ENCODE measurements around the gene VPS26C.

VPS26C gene

DNA sequence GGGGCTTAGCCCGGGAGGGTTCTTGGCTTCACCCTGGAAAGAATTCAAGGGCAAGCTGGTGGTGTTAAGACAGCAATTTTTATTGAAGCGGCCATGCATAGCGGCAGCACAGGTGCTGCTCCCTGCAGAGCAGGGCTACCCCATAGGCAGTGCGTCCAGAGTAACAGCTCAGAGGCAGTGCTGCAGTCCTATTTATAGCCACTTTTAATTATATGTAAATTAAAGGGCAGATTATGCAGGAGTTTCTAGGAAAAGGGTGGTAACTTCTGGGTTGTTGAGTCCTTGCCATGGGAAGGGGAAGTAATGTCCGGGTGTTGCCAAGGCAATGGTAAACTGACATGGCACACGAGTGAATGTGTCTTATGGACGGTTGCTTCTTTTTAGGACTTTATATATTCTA is 57.0 kb downstream of the VPS26C start:
- H3K27ac Mint-ChIP-seq: no peak overlapping the region
- peaks cover 4% of the 10 kb centered on the region for H3K27me3 Mint-ChIP-seq (ENCODE audit: low read depth)
- H3K4me1 Mint-ChIP-seq (ENCODE audit: low read depth): peaks cover 15% of the 10 kb centered on the region
- no peak overlapping the region for H3K4me3 Mint-ChIP-seq
- no peaks in the 10 kb centered on the region for H3K9me3 Mint-ChIP-seq
- peaks cover 3% of the 10 kb centered on the region for H3K36me3 Mint-ChIP-seq (ENCODE audit: low read depth)

DNA sequence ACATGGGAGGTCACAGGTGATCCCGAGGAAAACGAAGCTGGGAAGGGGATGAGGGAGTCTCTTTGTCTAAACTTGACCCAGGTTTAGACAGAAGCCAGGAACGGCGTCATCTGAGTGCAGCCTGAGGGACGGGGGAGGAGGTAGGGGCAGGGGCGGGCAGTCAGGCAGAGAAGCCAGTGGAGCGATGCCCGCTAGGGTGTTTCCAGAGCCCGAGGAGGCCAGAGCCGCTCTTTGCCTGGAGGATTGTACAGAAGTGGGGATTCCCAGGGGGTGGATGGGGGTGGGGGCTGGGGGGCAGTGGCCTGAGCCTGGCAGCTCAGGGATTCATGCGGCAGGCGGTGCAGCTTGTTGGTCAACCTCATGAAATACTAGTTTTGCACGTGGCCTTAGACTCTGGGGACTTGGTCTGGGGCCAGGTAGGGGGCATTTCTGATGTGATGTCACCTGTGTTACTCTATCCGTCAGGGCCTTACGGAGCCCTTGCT is 58.4 kb downstream of the VPS26C start:
- peaks cover 15% of the 10 kb centered on the region for H3K4me1 Mint-ChIP-seq (ENCODE audit: low read depth)
- no peak overlapping the region for H3K4me3 Mint-ChIP-seq
- H3K27ac Mint-ChIP-seq: peak overlapping the region; percentile 6
- peaks cover 4% of the 10 kb centered on the region for H3K27me3 Mint-ChIP-seq (ENCODE audit: low read depth)
- H3K9me3 Mint-ChIP-seq: no peaks in the 10 kb centered on the region
- peaks cover 3% of the 10 kb centered on the region for H3K36me3 Mint-ChIP-seq (ENCODE audit: low read depth)

DNA sequence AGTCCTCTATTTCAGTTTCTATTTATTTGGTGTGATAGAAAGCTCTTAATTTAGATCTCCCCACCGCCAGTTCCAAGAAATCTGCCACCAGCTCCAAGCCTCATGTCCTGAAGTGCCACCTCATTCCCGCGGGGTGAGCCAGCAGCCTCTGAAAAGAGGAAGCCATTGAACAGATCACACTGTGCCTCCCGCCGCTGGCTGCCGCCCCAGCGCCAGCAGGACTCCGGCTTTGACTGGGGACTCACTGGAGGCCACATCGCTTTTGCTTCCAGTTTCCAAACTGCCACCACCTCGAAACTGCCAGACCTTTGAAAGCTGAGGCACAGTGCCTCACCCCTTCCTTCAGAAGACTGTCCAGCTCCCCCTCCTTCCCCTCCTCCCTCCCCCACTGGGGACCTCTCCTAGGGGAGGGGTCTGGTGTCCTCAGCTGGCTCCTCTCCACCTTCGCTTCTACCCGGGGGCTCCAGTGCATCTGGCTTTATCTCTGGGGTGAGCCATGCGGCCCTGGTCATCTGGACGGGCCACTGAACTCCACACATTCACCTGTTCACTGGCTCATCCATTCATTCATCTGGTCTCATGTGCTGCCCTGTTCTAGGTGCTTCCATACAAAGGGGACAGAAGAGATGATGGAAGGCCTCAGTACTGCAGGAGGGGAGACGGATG is 58.9 kb downstream of the VPS26C start:
- Mint-ChIP-seq H3K27me3 (ENCODE audit: low read depth) (peaks cover 4% of the 10 kb centered on the region), H3K27ac (peak overlapping the region; percentile 74), H3K9me3 (no peaks in the 10 kb centered on the region), H3K4me3 (peak overlapping the region; percentile 62), H3K4me1 (ENCODE audit: low read depth) (peaks cover 15% of the 10 kb centered on the region), H3K36me3 (ENCODE audit: low read depth) (peaks cover 3% of the 10 kb centered on the region)

DNA sequence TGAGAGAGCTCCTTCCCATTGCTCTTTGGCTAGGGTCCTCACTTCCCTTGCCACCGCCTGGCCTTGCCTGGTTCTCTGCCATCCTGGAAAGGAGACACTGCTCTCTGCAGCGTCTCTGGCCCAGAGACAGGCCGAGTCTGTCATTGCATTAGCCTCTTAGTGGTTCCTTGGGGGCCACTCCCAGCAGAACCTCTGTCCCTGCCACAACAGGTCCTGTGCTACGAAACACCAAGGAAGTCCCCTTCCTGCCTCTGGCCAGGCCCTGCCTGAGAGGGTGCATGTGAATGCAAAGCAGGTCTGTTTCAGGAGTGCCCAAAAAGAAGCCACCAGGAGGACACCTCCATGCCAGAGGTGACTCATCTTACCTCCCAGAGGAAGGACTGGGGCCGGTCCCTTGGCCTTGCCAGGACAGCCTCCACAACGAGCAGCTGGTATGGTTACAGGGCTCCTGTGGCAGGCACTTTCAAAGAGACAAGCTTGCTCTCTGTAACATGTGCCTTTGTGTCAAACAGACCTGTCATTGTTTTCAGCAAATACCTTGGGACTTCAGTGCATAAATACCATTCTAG is 59.6 kb downstream of the VPS26C start:
- Mint-ChIP-seq H3K27ac (peak overlapping the region; percentile 16), H3K9me3 (no peaks in the 10 kb centered on the region), H3K36me3 (ENCODE audit: low read depth) (peaks cover 6% of the 10 kb centered on the region), H3K27me3 (ENCODE audit: low read depth) (peaks cover 4% of the 10 kb centered on the region), H3K4me1 (ENCODE audit: low read depth) (peaks cover 15% of the 10 kb centered on the region), H3K4me3 (peak overlapping the region; percentile 62)

DNA sequence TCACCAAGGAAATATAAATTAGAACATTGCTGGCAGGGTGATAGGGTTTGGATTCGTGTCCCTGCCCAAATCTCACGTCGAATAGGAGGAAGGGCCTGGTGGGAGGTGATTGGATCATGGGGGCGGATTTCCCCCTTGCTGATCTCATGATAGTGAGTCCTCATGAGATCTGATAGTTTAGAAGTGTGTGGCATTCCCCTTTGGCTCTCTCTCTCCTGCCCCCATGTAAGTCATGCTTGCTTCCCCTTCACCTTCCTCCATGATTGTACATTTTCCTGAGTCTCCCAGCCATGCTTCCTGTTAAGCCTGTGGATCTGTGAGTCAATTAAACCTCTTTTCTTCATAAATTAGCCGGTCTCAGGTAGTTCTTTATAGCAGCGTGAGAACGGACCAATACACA is 60.6 kb downstream of the VPS26C start:
- Mint-ChIP-seq H3K36me3 (ENCODE audit: low read depth) (peaks cover 11% of the 10 kb centered on the region), H3K4me3 (no peak overlapping the region), H3K27me3 (ENCODE audit: low read depth) (no peaks in the 10 kb centered on the region), H3K27ac (no peak overlapping the region), H3K9me3 (no peaks in the 10 kb centered on the region), H3K4me1 (ENCODE audit: low read depth) (peaks cover 15% of the 10 kb centered on the region)

DNA sequence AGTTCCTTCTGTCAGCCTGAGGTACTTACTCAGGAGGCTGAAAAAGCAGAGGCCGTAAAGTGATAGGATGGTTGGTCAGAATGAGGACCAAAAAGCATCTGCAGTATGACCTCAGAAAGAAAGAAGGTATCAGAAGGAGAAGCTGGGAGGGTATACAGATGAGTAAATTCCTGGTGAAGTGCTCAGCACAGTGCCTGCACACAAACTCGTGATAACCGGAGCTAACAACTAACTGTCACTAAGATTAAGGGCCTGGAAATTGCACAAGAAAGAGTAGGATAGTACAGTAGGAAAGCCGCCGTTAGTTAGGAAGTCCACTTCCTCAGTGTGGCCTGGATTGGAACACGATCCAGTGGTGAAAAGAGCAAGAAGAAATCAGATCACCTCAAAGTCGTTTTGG is 62.6 kb downstream of the VPS26C start:
- Mint-ChIP-seq H3K9me3 (no peaks in the 10 kb centered on the region), H3K27ac (no peak overlapping the region), H3K4me3 (no peak overlapping the region), H3K27me3 (ENCODE audit: low read depth) (no peaks in the 10 kb centered on the region), H3K4me1 (ENCODE audit: low read depth) (peaks cover 15% of the 10 kb centered on the region), H3K36me3 (ENCODE audit: low read depth) (peaks cover 13% of the 10 kb centered on the region)

DNA sequence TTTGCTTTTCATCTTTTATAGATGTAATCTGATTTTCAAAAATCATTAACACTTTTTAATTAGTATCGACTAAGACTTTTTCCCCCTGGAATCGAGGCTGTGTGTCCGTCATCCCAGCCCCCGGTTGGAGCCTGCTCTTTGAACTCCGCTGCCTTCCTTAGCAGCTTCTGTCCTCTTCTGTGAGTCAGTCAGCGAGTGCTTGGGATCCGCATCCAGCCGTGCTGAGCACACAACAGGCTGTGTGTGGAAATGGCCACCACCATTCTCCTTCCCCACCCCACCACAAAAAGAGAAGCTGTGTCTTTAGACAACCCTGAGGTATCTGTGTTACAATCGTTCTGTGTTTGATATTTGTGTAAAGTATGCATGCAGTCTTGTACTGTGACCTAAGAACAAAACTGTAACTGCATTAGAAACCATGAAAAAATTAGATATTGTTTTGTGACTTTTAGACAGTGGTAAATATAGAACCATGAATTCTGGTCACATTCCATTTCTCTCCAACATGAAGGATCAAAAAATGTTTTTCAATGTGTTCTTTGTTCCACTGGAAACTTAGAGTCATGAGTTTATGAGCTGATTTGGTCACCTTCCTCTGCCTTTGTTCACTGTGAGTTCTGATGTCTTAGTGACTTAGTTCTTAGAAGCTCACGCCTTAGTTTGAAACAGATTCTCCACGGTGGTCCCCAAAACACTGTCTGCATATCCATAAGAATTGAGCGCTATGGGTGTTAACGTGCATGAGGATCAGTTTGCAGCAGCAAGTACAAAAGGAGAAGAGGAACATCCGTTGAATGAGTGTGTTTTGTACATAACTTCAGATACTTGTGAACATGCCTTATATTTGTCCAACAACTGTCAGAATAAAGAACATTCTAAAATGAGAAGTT is 64.7 kb downstream of the VPS26C start:
- H3K9me3 Mint-ChIP-seq: no peaks in the 10 kb centered on the region
- H3K27me3 Mint-ChIP-seq (ENCODE audit: low read depth): no peaks in the 10 kb centered on the region
- no peak overlapping the region for H3K4me3 Mint-ChIP-seq
- H3K27ac Mint-ChIP-seq: no peak overlapping the region
- peaks cover 5% of the 10 kb centered on the region for H3K4me1 Mint-ChIP-seq (ENCODE audit: low read depth)
- peaks cover 17% of the 10 kb centered on the region for H3K36me3 Mint-ChIP-seq (ENCODE audit: low read depth)

DNA sequence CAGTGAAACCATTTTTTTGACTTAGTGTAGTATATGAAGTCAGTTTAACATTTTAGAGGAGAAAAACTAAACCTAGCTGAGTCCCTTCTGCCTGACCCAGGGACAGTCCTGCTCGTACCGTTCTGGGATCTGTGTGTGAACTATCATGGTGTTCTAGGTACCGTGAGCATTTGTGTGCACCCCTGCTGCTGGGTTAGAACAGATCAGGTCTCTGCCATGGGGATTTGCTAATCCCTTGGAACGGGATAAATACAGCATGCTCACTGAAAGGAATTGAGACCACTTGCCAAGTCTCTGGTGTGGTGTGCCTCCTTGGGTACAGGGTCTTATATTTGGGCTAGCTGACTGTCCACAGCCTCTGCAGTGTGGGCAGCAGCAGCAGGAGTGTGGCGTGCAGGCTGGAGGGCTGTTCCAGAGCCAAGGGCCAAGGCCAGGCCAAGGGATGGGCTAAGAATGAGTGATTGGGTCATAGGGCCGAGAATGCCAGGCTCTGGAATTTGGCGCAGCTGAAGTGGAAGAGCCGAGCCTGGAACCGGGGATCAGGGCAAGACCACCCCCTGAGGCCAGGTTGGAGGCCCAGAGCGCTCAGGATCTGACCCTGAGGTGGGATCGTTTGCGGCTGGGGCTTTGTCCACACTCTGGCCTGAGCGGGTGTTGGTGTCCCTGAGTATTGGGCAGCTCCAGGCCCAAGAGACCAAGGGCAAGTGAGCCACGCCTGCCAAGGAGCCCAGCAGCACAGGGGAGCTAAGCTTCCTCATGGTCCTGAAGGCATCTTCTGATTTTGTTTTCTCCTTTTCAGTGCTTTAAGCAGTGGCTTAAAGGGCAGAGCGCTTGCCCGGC is 66.3 kb downstream of the VPS26C start:
- no peak overlapping the region for H3K27ac Mint-ChIP-seq
- peaks cover 16% of the 10 kb centered on the region for H3K36me3 Mint-ChIP-seq (ENCODE audit: low read depth)
- H3K4me1 Mint-ChIP-seq (ENCODE audit: low read depth): no peaks in the 10 kb centered on the region
- no peaks in the 10 kb centered on the region for H3K9me3 Mint-ChIP-seq
- H3K4me3 Mint-ChIP-seq: no peak overlapping the region
- no peaks in the 10 kb centered on the region for H3K27me3 Mint-ChIP-seq (ENCODE audit: low read depth)

DNA sequence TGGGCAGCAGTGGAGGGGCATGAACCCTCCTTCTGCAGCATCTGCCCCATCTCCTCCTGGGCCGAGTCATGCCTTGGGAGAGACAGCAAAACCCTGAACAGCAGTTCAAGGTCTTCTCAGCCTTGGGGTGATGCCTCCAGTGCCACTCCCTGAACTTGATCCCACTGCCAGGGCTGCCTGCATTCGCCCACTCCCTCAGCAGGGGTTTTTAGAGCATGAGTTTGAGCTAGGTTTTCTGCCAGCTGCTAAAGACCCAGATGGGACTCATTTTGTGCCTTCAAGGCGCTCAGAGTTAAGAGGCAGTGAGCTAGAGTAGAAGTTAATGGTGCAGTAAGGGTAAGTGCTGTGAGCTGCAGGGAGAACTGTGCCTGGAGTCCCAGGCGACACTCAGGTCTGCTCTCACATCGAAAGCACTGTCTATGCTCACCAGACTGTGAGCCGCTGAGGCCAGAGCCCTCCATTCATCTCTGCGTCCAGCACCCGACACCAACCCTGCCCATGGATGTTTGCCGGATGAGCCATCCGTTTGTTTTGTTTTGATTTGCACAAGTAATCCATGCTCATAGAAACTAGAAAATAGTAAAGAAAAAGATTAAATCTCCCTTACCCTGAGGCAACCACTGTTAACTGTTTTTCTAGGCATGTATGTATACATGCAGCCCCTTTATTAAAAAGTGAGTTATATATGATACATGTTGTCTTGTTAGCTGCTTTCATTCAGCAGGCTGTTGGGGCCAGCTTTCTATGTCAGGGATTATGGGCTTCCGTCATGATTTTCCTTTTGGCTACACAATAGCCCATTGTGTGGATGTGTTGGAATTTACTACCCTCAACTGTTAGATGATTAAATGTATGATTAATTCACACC is 67.8 kb downstream of the VPS26C start:
- Mint-ChIP-seq H3K4me3 (no peak overlapping the region), H3K36me3 (ENCODE audit: low read depth) (peaks cover 24% of the 10 kb centered on the region), H3K27ac (no peak overlapping the region), H3K9me3 (no peaks in the 10 kb centered on the region), H3K27me3 (ENCODE audit: low read depth) (no peaks in the 10 kb centered on the region), H3K4me1 (ENCODE audit: low read depth) (no peaks in the 10 kb centered on the region)

DNA sequence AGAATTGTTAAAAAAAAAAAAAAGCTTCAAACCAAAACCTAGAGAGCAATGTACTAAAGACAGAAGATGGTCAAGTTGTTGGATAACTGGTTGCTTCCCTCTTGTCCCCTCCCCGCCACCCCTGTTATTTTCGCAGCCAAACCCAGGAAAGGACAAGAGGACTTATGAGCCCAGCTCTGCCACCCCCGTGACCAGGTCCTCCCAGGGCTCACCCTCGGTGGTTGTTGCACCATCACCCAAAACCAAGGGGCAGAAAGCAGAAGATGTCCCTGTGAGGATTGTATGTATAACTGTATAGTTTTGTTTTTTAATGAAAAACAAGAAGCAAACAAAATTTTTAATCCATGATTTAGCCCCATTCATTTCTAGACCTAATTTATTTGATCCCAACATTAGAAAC is 69.4 kb downstream of the VPS26C start:
- Mint-ChIP-seq H3K36me3 (ENCODE audit: low read depth) (peaks cover 22% of the 10 kb centered on the region), H3K9me3 (no peaks in the 10 kb centered on the region), H3K27ac (no peak overlapping the region), H3K4me1 (ENCODE audit: low read depth) (no peaks in the 10 kb centered on the region), H3K27me3 (ENCODE audit: low read depth) (no peaks in the 10 kb centered on the region), H3K4me3 (no peak overlapping the region)

DNA sequence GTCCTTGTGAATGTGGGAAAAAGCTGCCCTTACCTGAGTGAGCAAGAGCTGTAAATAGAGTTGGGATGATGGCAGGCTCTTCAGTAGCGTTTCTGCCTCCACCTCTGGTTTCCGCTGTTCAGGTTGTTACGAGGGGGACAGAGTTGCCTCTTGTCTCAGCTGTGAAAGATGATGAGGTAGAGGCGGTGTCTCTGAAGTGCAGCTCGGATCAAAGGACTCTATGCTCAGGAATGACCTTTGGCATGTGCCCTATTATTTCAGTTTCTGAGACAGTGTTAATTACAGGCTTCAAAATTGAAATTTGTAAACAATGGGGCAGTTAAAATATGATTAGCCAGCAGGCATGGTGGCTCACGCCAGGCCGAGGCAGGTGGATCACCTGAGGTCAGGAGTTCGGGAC is 70.3 kb downstream of the VPS26C start:
- Mint-ChIP-seq H3K27me3 (ENCODE audit: low read depth) (no peaks in the 10 kb centered on the region), H3K4me1 (ENCODE audit: low read depth) (peaks cover 3% of the 10 kb centered on the region), H3K36me3 (ENCODE audit: low read depth) (peaks cover 19% of the 10 kb centered on the region), H3K27ac (no peak overlapping the region), H3K4me3 (no peak overlapping the region), H3K9me3 (no peaks in the 10 kb centered on the region)

DNA sequence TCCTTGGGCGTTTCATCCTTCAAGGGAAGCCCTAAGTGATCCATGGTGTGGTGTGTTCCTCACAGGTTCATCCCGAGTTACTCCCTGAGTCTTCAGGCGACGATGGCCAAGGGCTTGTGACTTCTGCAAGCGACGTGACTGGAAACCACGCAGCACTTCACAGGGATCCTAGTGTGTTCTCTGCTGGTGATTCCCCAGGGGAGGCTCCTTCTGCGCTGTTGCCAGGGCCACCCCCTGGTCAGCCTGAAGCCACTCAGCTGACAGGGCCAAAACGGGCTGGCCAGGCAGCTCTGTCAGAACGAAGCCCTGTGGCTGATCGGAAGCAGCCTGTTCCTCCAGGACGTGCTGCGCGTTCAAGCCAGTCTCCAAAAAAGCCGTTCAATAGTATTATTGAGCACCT is 71.5 kb downstream of the VPS26C start:
- Mint-ChIP-seq H3K27me3 (ENCODE audit: low read depth) (no peaks in the 10 kb centered on the region), H3K9me3 (no peaks in the 10 kb centered on the region)

DNA sequence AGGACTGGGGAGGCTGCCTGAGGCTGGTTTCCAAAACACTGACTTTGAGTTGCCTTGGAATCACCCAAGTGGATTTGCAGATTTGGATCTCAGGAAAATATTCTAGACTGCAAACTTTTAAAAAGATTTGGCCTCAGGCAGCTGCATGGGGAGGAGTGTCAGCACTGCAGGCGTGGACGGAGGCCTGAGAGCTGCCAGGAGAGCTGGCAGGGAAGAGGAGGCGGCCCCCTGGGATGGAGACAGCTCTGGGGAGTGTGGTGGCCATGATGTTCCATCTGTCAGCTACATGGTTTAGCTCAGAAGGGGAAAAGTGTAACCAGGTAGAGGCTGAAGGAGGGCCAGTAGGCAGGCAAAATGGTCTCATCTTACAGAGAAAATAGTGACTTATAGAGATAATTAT is 72.1 kb downstream of the VPS26C start:
- Mint-ChIP-seq H3K27ac (no peak overlapping the region), H3K4me3 (no peak overlapping the region), H3K9me3 (no peaks in the 10 kb centered on the region), H3K4me1 (ENCODE audit: low read depth) (peaks cover 5% of the 10 kb centered on the region), H3K36me3 (ENCODE audit: low read depth) (peaks cover 24% of the 10 kb centered on the region), H3K27me3 (ENCODE audit: low read depth) (no peaks in the 10 kb centered on the region)

More for the DNA sequence above, 71.5 kb downstream of the VPS26C start:
- peaks cover 21% of the 10 kb centered on the region for H3K36me3 Mint-ChIP-seq (ENCODE audit: low read depth)
- H3K4me3 Mint-ChIP-seq: no peak overlapping the region
- peaks cover 5% of the 10 kb centered on the region for H3K4me1 Mint-ChIP-seq (ENCODE audit: low read depth)
- H3K27ac Mint-ChIP-seq: no peak overlapping the region

Measured in T-helper 1 cell treated with Interleukin-12 subunit alpha and Interleukin-12 subunit beta and Interleukin-4 antibody, amounts not matched to agents 30 μg/mL and 1 μg/mL, for 36 hours (primary cell).